AG04450 (cell line): ENCODE results near the gene EXOC6B. TPM values are rescaled to one million over a fixed set of nuclear protein-coding genes. Genes with fewer than 3 reads are reported as not detected.

ENCODE experiments used
- CTCF ChIA-PET: fragments of 300-600, 350-600 bp; formaldehyde crosslinking; extraction: SDS; loops from one replicate; lab custom pipeline; 2022; ENCODE audit warnings: antibody characterized with exemption, inconsistent platforms; lab: Charles Lee
- POLR2A ChIA-PET: fragments of 350-600 bp; formaldehyde crosslinking; extraction: SDS; loops from one replicate; lab custom pipeline; 2021; ENCODE audit warnings: antibody characterized with exemption, inconsistent platforms; lab: Yijun Ruan, JAX
- DNase-seq: peaks from one replicate; pipeline ENCODE4 v3.0.0-alpha.2; 2011; ENCODE audit warnings: low read depth, low spot score
- H3K27ac ChIP-seq: one replicate; pipeline ENCODE4 v1.5.1; 2012; ENCODE audit warnings: low read depth, low read length, control low read depth
- H3K27me3 ChIP-seq: one replicate; pipeline ENCODE4 v1.6.0; 2012; ENCODE audit warnings: low read length; ENCODE audit not compliant: control insufficient read depth, insufficient read depth
- H3K4me3 ChIP-seq: 2 replicates; pipeline ENCODE4 v1.5.1; 2011; ENCODE audit warnings: mild to moderate bottlenecking, low read depth, low read length, control low read depth
- H3K9me3 ChIP-seq: 2 replicates; pipeline ENCODE4 v1.5.1; 2012; ENCODE audit warnings: low read length; ENCODE audit not compliant: control insufficient read depth, insufficient read depth
- polyA plus RNA-seq: library from polyadenylated mRNA; depleted of rRNA; stranded (reverse); fragments of >200 nt; gene quantifications from 2 replicates; pipeline ENCODE4 v1.2.3, GENCODE V29; 2011
- TF ChIP-seq, protein P1 (sequence below): IDR thresholded peaks from 2 replicates; pipeline ENCODE4 v1.5.1; 2011; ENCODE audit warnings: low read depth, low read length, control low read depth, inconsistent platforms

EXOC6B gene
- polyA plus RNA-seq, 1 experiment: 28.7 TPM

DNA sequence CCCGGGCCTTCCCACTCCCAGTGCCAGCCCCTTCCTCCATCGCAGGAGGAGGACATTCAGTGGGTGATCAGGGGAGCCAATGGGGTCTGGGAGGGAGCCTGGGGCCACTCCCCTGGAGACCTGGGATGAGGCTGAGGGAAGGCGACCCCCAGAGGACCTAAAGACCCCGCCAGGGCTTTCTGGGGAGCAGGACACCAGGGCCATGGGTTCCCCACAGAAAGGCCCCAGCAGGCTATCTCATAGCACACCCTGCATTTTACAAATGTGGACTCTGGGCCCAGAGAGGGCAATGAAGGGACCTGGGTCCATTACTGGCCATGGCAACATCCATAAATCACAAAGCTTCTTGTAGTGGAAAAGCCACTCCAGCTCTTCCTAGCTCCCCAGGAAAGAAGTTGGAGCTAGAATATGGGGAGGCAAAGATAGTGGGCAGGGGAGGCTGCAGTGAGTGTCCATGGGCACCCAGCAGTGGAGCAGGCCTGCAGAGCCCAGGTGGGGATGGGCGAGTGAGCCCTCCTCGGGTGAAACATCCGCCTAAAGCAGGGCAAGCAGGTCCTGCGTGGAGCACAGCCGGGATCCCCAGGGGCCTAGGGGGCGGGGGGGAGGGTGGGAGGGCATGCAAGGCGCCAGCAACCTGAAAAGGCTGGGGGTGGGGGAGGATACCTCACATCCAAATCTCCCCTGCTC lies 692.0 kb downstream of the EXOC6B start:
- no peaks in the 10 kb centered on the region; the same call in 1 of the 2 replicates for H3K9me3 ChIP-seq
- ChIA-PET CTCF (interaction anchor here (2.0 kb wide), 1 partner anchor 16 kb away, joined by 6 read pairs; no protein-coding TSS in a partner anchor), POLR2A (no interaction called here)
- H3K27me3 ChIP-seq: peaks cover 33% of the 10 kb centered on the region
- H3K27ac ChIP-seq: no peak overlapping the region
- TF ChIP-seq, protein P1, sequence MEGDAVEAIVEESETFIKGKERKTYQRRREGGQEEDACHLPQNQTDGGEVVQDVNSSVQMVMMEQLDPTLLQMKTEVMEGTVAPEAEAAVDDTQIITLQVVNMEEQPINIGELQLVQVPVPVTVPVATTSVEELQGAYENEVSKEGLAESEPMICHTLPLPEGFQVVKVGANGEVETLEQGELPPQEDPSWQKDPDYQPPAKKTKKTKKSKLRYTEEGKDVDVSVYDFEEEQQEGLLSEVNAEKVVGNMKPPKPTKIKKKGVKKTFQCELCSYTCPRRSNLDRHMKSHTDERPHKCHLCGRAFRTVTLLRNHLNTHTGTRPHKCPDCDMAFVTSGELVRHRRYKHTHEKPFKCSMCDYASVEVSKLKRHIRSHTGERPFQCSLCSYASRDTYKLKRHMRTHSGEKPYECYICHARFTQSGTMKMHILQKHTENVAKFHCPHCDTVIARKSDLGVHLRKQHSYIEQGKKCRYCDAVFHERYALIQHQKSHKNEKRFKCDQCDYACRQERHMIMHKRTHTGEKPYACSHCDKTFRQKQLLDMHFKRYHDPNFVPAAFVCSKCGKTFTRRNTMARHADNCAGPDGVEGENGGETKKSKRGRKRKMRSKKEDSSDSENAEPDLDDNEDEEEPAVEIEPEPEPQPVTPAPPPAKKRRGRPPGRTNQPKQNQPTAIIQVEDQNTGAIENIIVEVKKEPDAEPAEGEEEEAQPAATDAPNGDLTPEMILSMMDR: no peak
- no peak for DNase-seq
- H3K4me3 ChIP-seq: no peak overlapping the region

DNA sequence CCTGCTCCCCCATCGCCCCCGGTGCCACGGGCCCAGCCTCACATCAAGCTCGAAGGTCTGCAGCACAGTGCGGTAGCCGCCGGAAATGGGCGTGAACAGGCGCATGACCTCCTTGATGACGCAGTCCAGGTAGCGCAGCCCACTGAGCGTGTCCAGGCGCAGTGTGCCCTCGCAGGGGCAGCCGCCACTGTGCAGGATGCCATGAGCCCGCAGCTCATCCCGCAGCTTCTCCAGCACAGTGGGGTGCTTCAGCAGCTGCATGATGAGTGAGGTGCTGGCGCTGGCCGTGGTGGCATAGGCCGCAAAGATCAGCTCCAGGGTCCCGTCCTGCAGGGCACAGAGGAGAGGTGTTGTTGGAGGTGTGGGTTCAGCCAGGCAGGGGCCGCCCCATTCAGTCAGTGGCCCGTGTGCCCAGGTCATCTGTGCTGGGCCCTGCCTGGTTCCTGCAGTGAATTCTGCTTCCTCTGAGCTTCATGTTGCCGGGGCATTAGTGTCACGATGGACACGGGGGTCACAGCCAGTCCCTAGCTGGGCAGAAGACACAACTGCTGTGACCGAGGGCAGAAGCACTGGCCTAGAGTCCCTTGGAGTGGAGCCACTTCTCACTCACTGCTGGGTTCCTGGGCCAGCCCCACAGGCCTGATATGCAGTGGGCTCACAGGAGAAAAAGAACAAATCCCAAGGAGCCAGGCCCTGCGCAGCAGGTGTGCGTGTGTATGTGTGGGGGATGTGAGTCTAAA lies 692.7 kb downstream of the EXOC6B start:
- Histone ChIP-seq H3K27me3 (peaks cover 36% of the 10 kb centered on the region), H3K27ac (no peak overlapping the region), H3K9me3 (no peaks in the 10 kb centered on the region; the same call in 1 of the 2 replicates), H3K4me3 (no peak overlapping the region)
- CTCF ChIA-PET: interaction anchor here (2.0 kb wide), 1 partner anchor 17 kb away, joined by 6 read pairs; no protein-coding TSS in a partner anchor
- TF ChIP-seq, protein P1: no peak
- POLR2A ChIA-PET: no interaction called here
- no peak for DNase-seq

DNA sequence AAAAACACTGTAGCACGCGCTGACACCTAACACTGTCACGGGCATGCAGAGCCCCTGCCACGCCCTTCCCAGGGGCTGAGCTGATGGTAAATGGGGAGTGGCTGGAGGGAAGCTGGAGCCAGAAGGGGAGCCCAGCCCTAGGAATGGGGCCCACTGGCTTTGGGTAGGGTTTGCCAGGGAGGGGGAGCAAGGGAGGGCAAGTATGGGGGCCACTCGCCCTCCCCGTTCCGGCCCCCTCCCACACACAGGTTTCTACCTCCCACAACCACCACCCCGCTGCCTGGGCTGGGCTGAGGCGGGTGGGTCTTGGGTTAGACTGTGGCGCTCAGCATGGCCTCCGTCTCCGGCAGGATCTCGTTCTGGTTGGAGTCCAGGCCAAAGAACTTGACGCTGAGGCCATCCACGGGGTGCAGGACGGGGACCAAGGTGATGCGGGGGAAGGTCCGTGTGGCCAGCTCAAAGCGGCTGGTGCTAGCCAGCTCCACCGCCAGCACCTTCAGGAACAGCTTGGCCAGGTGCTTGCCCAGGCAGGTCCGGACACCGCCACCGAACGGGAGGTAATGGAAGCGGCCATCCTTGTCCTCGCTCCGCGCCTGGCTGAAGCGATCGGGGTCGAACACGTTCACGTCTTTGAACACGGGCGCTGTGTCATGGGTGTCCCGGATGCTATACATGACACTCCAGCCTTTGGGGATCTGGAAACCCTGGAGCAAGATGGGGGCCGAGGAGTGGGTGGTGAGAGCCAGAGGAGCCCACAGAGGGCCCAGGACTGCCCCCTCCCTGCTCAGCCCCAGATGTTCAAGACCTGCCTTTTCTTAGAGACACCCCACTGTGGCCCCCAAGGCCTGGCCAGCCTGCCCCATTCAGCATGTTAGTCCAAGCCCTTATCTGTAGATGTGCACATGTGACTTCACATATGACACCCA lies 693.7 kb downstream of the EXOC6B start:
- Histone ChIP-seq H3K27me3 (peaks cover 37% of the 10 kb centered on the region), H3K27ac (no peak overlapping the region), H3K9me3 (no peaks in the 10 kb centered on the region; the same call in 1 of the 2 replicates), H3K4me3 (no peak overlapping the region)
- POLR2A ChIA-PET: no interaction called here
- TF ChIP-seq, protein P1: no peak
- DNase-seq: no peak
- CTCF ChIA-PET: interaction anchor here (2.0 kb wide), 1 partner anchor 18 kb away, joined by 6 read pairs; no protein-coding TSS in a partner anchor

DNA sequence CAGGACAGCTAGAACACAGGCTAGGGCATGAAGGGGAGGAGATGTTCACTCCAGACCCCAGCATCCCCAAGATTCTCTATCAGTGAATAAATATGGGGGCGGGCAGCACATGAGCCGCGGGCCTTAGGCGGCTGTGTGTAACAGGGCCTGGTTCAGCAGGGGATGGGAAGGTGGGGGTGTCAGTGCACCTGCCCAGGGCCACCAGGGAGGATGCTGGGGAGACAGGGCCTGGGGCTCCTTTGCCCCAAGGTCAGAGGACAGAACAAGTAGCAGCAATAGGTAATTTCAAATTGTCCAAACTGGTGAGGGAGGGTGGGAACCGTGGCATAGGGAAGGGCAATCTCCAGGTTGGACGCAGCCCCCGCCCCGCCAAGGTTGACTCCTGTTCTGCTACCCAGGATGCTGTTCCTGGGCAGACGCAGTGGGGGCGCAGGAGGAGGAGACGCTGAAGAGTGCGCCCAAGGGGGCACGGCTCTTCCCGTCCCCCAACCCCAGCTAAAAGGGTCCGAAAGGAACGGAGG lies 694.4 kb downstream of the EXOC6B start:
- POLR2A ChIA-PET: no interaction called here

More for the DNA sequence above, 694.4 kb downstream of the EXOC6B start:
- TF ChIP-seq, protein P1: no peak
- no peaks in the 10 kb centered on the region; the same call in 1 of the 2 replicates for H3K9me3 ChIP-seq
- H3K27ac ChIP-seq: no peak overlapping the region
- CTCF ChIA-PET: no interaction called here
- H3K4me3 ChIP-seq: no peak overlapping the region
- DNase-seq: no peak
- peaks cover 39% of the 10 kb centered on the region for H3K27me3 ChIP-seq
